Loucy (cell line): ENCODE data around the gene DIRAS1.

Experiments used
- EZH2phosphoT487 ChIP-seq: fragments of 200-600 bp; IDR thresholded peaks from 2 replicates; pipeline ENCODE4 v1.6.1; 2018; ENCODE audit warnings: antibody characterized with exemption, mild to moderate bottlenecking, moderate library complexity, borderline replicate concordance
- TF ChIP-seq, protein P1 (sequence below): fragments of 200-600 bp; sonication (generic); conservative IDR thresholded peaks from 2 replicates; pipeline ENCODE4 v1.5.1; 2014; ENCODE audit warnings: mild to moderate bottlenecking, antibody characterized with exemption, low read length

DNA sequence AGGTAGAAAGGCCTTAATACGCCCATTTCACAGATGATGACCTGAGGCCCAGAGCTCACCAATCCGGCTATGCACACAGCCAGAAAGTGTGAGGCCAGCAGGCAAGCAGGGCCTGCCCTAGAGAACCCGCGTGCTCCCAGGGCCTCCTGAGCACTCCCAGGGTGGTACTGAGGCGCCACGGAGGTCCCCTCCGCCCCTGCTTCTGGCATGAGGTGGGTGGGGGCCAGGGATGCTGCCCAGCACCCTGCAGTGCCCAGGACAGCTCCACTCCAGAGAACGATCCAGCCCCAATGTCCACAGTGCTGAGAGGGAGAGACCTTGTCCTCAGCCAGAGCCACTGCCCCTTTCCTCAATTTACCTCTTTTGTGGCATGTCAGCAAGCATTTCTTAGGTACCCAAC lies 48.0 kb upstream of the DIRAS1 start:
- TF ChIP-seq, protein P1, sequence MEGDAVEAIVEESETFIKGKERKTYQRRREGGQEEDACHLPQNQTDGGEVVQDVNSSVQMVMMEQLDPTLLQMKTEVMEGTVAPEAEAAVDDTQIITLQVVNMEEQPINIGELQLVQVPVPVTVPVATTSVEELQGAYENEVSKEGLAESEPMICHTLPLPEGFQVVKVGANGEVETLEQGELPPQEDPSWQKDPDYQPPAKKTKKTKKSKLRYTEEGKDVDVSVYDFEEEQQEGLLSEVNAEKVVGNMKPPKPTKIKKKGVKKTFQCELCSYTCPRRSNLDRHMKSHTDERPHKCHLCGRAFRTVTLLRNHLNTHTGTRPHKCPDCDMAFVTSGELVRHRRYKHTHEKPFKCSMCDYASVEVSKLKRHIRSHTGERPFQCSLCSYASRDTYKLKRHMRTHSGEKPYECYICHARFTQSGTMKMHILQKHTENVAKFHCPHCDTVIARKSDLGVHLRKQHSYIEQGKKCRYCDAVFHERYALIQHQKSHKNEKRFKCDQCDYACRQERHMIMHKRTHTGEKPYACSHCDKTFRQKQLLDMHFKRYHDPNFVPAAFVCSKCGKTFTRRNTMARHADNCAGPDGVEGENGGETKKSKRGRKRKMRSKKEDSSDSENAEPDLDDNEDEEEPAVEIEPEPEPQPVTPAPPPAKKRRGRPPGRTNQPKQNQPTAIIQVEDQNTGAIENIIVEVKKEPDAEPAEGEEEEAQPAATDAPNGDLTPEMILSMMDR = no peak
- TF ChIP-seq EZH2phosphoT487 = no peak
